K562 (cell line): ENCODE measurements around the gene ING4.

Experiments used
- CBX5 ChIP-seq: IDR thresholded peaks from 2 replicates; pipeline ENCODE4 v1.6.1; 2014; ENCODE audit warnings: low read depth, borderline replicate concordance
- ESRRA ChIP-seq: fragments of 450-650 bp; IDR thresholded peaks from 2 replicates; pipeline ENCODE4 v1.6.1; 2014; ENCODE audit warnings: low read depth, mild to moderate bottlenecking, moderate library complexity, borderline replicate concordance
- NEUROD1 ChIP-seq: fragments of 150-350 bp; IDR thresholded peaks from 2 replicates; pipeline ENCODE4 v1.6.1; 2014; ENCODE audit warnings: borderline replicate concordance, low read length, low read depth; ENCODE audit not compliant: partially characterized antibody

DNA sequence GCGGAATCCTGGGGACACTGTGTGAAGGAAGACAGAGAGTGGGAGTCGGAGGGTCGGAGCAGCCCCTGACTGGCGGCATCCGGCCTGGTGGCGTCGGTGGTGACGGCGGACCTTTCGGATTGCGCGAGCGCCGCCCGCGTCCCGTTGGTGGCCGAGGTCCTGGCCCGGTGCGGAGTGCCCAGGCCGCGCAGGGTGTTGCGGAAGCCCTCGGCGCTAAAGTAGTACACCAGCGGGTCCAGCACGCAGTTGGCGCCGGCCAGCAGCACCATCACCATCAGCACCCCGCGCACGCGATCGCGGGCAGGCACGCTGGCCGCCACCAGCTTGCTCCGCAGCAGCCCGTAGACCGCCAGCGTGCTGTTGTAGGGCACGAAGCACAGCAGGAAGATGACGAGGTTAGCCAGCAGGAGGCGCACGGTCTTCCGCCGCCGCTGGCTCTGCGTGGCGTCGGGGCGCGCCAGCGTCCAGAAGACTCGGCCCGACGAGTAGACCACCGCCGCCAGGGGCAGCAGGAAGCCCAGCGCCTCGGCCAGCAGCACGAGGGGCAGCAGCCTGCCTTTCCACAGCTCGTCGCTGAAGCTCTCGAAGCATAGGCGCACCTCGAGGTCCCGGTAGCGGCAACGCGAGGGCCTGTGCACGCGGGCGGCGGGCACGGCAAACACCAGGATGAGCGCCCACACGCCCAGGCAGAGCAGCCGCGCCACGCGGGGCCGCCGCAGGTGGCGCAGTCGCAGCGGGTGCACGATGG, 42.6 kb downstream of the ING4 start:
- TF ChIP-seq ESRRA, result no peak
- TF ChIP-seq CBX5, result no peak
- no peak for TF ChIP-seq NEUROD1
